Activated CD8-positive, alpha-beta T cell treated with anti-CD3 and anti-CD28 coated beads for 36 hours (primary cell): Measurements from ENCODE around the gene AP2M1. TPM values are rescaled to one million over a fixed set of nuclear protein-coding genes. Genes with fewer than 3 reads are reported as not detected.

Source experiments
- ATAC-seq: fragments of 200-7000 bp; cut with Tn5 transposase; one replicate; pipeline ENCODE4 v1.10.0; 2021; ENCODE audit warnings: mild to moderate bottlenecking, moderate library complexity
- CTCF ChIA-PET: fragments of 350-600 bp; sonication (Branson Sonifier 250); formaldehyde crosslinking; loops from one replicate; lab custom pipeline; 2021; ENCODE audit warnings: antibody characterized with exemption; lab: Charles Lee
- POLR2A ChIA-PET: fragments of 350-600 bp; sonication (Branson Sonifier 250); formaldehyde crosslinking; loops from one replicate; lab custom pipeline; 2021; ENCODE audit warnings: antibody characterized with exemption; lab: Charles Lee
- DNase-seq: peaks from one replicate; pipeline ENCODE4 v3.0.0-alpha.2; 2020
- H3K27ac Mint-ChIP-seq: one replicate; pipeline ENCODE4 v1.8.0; 2021; ENCODE audit warnings: mild to moderate bottlenecking, mixed read lengths
- H3K27me3 Mint-ChIP-seq: one replicate; pipeline ENCODE4 v1.8.0; 2021; ENCODE audit warnings: mixed read lengths
- H3K36me3 Mint-ChIP-seq: one replicate; pipeline ENCODE4 v1.8.0; 2021; ENCODE audit warnings: low read depth, mixed read lengths
- H3K4me1 Mint-ChIP-seq: one replicate; pipeline ENCODE4 v1.8.0; 2021; ENCODE audit warnings: low read depth, mixed read lengths
- H3K4me3 Mint-ChIP-seq: one replicate; pipeline ENCODE4 v1.8.0; 2021; ENCODE audit warnings: mild to moderate bottlenecking, moderate library complexity, mixed read lengths
- H3K9me3 Mint-ChIP-seq: one replicate; pipeline ENCODE4 v1.8.0; 2021; ENCODE audit warnings: mixed read lengths
- CTCF ChIP-seq: fragments of 200-600 bp; IDR thresholded peaks from one replicate; pipeline ENCODE4 v1.8.0; 2022; ENCODE audit warnings: antibody characterized with exemption, mild to moderate bottlenecking
- intact Hi-C: fragments of 100-400 bp; cut with micrococcal nuclease; formaldehyde crosslinking; loops from one replicate; pipeline ENCODE4 v1.10.0; 2022
- total RNA-seq, 2 experiments: library from RNA; stranded (reverse); gene quantifications; one replicate each; pipeline ENCODE4 v1.2.3, GENCODE V29; 2021

Gene AP2M1
- total RNA-seq, 2 experiments from 2014 or later = 211 to 223 TPM

GRCh38 chr3:184140436-184140835 lies 34.2 kb upstream of the AP2M1 start:
- no peaks in the 10 kb centered on the region for H3K27me3 Mint-ChIP-seq
- intact Hi-C loops = no loop called here
- ChIA-PET CTCF (no interaction called here), POLR2A (no interaction called here)
- ATAC-seq = no peak
- no peak for DNase-seq
- H3K36me3 Mint-ChIP-seq = peaks cover 47% of the 10 kb centered on the region
- TF ChIP-seq CTCF = no peak
- H3K4me3 Mint-ChIP-seq = no peak overlapping the region
- no peak overlapping the region for H3K27ac Mint-ChIP-seq
- H3K9me3 Mint-ChIP-seq = no peaks in the 10 kb centered on the region
- peaks cover 20% of the 10 kb centered on the region for H3K4me1 Mint-ChIP-seq

- DNase-seq = no peak
- CTCF ChIA-PET = no interaction called here
- ATAC-seq = no peak
- peaks cover 44% of the 10 kb centered on the region for H3K36me3 Mint-ChIP-seq
- peaks cover 7% of the 10 kb centered on the region for H3K4me1 Mint-ChIP-seq
- TF ChIP-seq CTCF = no peak
- POLR2A ChIA-PET = interaction anchor here (0.7 kb wide), 1 partner anchor 13 kb away, joined by 5 read pairs; the partner anchor contains the start of gene DVL3
- H3K9me3 Mint-ChIP-seq = no peaks in the 10 kb centered on the region
- peak overlapping the region; percentile 15 for H3K27ac Mint-ChIP-seq
- H3K4me3 Mint-ChIP-seq = no peak overlapping the region
- intact Hi-C loops = no loop called here
- no peaks in the 10 kb centered on the region for H3K27me3 Mint-ChIP-seq
Measured at GRCh38 chr3:184142199-184142598, 32.5 kb upstream of the AP2M1 start.

- no peak for TF ChIP-seq CTCF
- peaks cover 35% of the 10 kb centered on the region for H3K36me3 Mint-ChIP-seq
- H3K9me3 Mint-ChIP-seq = no peaks in the 10 kb centered on the region
- ChIA-PET CTCF (interaction anchor here (0.9 to 2.0 kb wide), 3 partner anchors 8 to 85 kb away, joined by 3 to 5 read pairs (median 5); partner anchors contain the start of gene EIF2B5), POLR2A (interaction anchor here (1.1 to 4.2 kb wide), 4 partner anchors 9 to 125 kb away, joined by 3 to 40 read pairs (median 8); partner anchors contain the start of genes DVL3 and EIF2B5)
- no peaks in the 10 kb centered on the region for H3K27me3 Mint-ChIP-seq
- no peak overlapping the region for H3K4me3 Mint-ChIP-seq
- DNase-seq (no peak), ATAC-seq (peak; percentile 23)
- H3K27ac Mint-ChIP-seq = peak overlapping the region; percentile 61
- intact Hi-C loops = no loop called here
- H3K4me1 Mint-ChIP-seq = no peaks in the 10 kb centered on the region
Measured at GRCh38 chr3:184143327-184143726, 31.3 kb upstream of the AP2M1 start.

- TF ChIP-seq CTCF = no peak
- intact Hi-C loops = no loop called here
- ATAC-seq = no peak
- Mint-ChIP-seq H3K36me3 (peaks cover 35% of the 10 kb centered on the region), H3K27me3 (no peaks in the 10 kb centered on the region), H3K4me3 (no peak overlapping the region), H3K4me1 (no peaks in the 10 kb centered on the region), H3K27ac (peak overlapping the region; percentile 30), H3K9me3 (no peaks in the 10 kb centered on the region)
- ChIA-PET POLR2A (interaction anchor here (1.1 to 4.2 kb wide), 6 partner anchors 8 to 124 kb away, joined by 3 to 40 read pairs (median 6); partner anchors contain the start of genes ABCF3, DVL3 and EIF2B5), CTCF (interaction anchor here (1.1 to 2.2 kb wide), 8 partner anchors 8 to 105 kb away, joined by 3 to 10 read pairs (median 4); partner anchors contain the start of genes EEF1AKMT4 and EIF2B5)
- no peak for DNase-seq
Measured at GRCh38 chr3:184144505-184144904, 30.1 kb upstream of the AP2M1 start.

- TF ChIP-seq CTCF = peak; percentile 18
- intact Hi-C loops = no loop called here
- H3K36me3 Mint-ChIP-seq = peaks cover 33% of the 10 kb centered on the region
- ChIA-PET POLR2A (interaction anchor here (1.1 to 4.2 kb wide), 5 partner anchors 10 to 95 kb away, joined by 3 to 40 read pairs (median 6); partner anchors contain the start of genes ABCF3, DVL3 and EIF2B5), CTCF (interaction anchor here (1.1 to 2.2 kb wide), 12 partner anchors 8 to 144 kb away, joined by 3 to 12 read pairs (median 5); partner anchors contain the start of genes DVL3, EEF1AKMT4 and EIF2B5)
- H3K27me3 Mint-ChIP-seq = no peaks in the 10 kb centered on the region
- no peak overlapping the region for H3K4me3 Mint-ChIP-seq
- H3K4me1 Mint-ChIP-seq = no peaks in the 10 kb centered on the region
- H3K9me3 Mint-ChIP-seq = no peaks in the 10 kb centered on the region
- peak; percentile 85 for ATAC-seq
- H3K27ac Mint-ChIP-seq = peak overlapping the region; percentile 30
- peak; percentile 61 for DNase-seq
Measured at GRCh38 chr3:184145111-184145524, 29.5 kb upstream of the AP2M1 start.
